Measurements from ENCODE around the gene PPP1R18. TPM values are rescaled to one million over a fixed set of nuclear protein-coding genes. Genes with fewer than 3 reads are reported as not detected.
A peak's percentile ranks its signal among the peaks of the same experiment; 100 is the strongest.
"Not testable (repeated sequence)": the region's sequence is repeated elsewhere in the genome, so short reads cannot be mapped to it uniquely, and the experiment has no call there.

The PPP1R18 gene
- total RNA-seq, 4 donors from 2014 or later = 14.2 to 35.1 (median 15.2) TPM

DNA sequence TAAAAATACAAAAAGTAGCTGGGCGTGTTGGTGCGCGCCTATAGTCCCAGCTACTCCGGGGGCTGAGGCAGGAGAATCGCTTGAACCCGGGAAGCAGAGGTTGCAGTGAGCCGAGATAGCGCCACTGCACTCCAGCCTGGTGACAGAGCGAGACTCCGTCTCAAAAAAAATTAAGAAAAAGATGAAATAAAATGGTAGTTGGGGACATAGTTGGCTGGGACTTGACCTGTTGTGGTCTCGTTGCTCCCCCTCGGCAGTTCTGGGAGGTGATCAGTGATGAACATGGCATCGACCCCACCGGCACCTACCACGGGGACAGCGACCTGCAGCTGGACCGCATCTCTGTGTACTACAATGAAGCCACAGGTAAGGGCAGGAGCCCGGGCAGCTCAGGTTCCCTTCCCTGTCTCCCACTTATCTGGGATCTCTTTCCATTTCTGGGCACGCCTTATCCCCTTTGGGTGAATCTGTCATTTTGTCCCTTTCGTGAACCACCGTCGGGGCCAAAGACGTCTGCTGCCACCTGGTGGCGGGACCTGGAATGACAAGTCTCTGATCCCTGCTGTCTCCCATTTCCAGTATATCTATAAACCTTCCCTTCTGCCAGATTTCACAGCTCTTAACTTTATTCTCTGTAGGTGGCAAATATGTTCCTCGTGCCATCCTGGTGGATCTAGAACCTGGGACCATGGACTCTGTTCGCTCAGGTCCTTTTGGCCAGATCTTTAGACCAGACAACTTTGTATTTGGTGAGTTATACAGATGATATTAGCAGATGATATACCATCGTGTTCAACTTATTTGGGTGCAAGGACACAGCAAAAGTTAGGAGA is 36.1 kb upstream of the PPP1R18 start:
- WGBS, 2 donors = 18 to 23% methylated on average over 27 of the region's 27 CpGs
- peaks cover 16 to 37% of the 10 kb centered on the region in 2 donors for H3K4me1 ChIP-seq
- intact Hi-C loops (cut with DNase I) = loop anchor here (2.0 kb wide), 1 partner anchor 44 kb away; no protein-coding TSS in a partner anchor
- peaks cover 36 to 37% of the 10 kb centered on the region in 2 donors for H3K36me3 ChIP-seq
- peak; percentile 76 to 79 for DNase-seq
- no peaks in the 10 kb centered on the region for H3K27me3 ChIP-seq
- no peaks in the 10 kb centered on the region for H3K9me3 ChIP-seq
- H3K4me3 ChIP-seq (replicated peaks in 1 of 3) = peak overlapping the region in 2 of 3 donors; percentile 8 to 87
- H3K27ac ChIP-seq = peak overlapping the region in 2 of 3 donors; percentile 85 to 96
- TF ChIP-seq CTCF (IDR thresholded peaks at IDR 0.05) (peak; percentile 92 to 99 (median 96)), POLR2A (IDR thresholded peaks at IDR 0.05) (no peak)

- not testable (repeated sequence) for H3K27me3 ChIP-seq, H3K9me3 ChIP-seq
- Histone ChIP-seq H3K4me1 (peaks cover 16 to 37% of the 10 kb centered on the region in 2 donors), H3K27ac (peak overlapping the region; percentile 34 to 96 (median 85)), H3K36me3 (peaks cover 32 to 34% of the 10 kb centered on the region in 2 donors), H3K4me3 (replicated peaks in 1 of 3) (peak overlapping the region in 2 of 3 donors; percentile 8 to 87)
- DNase-seq = peak in 1 of 2 donors; percentile 19
- 24 to 25% methylated on average over 10 of the region's 10 CpGs for WGBS, 2 donors
- intact Hi-C loops (cut with DNase I) = loop anchor here (2.0 kb wide), 1 partner anchor 43 kb away; no protein-coding TSS in a partner anchor
These were observed 35.5 kb upstream of the PPP1R18 start for GRCh38 chr6:30722025-30722279.

GRCh38 chr6:30721198-30722024 is 35.0 kb upstream of the PPP1R18 start:
- Histone ChIP-seq H3K27ac (peak overlapping the region; percentile 89 to 96 (median 95)), H3K36me3 (peaks cover 32 to 34% of the 10 kb centered on the region in 2 donors), H3K4me3 (replicated peaks in 1 of 3) (peak overlapping the region; percentile 27 to 87 (median 62)), H3K9me3 (no peaks in the 10 kb centered on the region), H3K27me3 (no peaks in the 10 kb centered on the region), H3K4me1 (peaks cover 19 to 41% of the 10 kb centered on the region in 2 donors)
- 3 to 6% methylated on average over 22 to 33 of the region's 71 CpGs for WGBS, 2 donors
- peak; percentile 92 to 93 for DNase-seq
- intact Hi-C loops (cut with DNase I) = loop anchor here (2.0 kb wide), 1 partner anchor 43 kb away; no protein-coding TSS in a partner anchor
- TF ChIP-seq POLR2A (IDR thresholded peaks at IDR 0.05) = peak in 1 of 2 donors; percentile 68
- peak in 3 of 6 experiments; percentile 50 to 58 (median 56) for TF ChIP-seq CTCF (IDR thresholded peaks at IDR 0.05)

DNA sequence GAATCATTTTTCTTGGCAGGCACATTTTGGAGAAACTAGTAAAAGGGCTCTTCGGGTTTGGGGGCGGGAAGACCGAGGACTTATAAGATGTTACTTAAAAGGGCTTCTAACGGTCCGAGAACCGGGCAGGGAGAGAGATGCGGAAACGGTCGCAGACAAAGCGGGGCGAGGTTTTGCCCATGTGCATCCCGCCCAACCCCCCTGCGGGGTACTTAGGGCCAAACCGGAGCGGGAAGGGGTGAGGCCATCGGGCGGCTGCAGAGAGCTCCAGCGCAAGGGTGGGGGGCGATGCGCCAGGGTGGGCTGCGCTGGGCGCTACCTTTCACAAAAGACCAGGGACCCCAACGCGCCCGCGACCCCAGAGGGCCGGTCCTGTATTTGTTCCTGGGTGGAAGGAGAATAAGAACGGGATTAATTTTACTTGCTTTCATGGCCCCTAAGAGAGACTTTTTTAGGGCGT is 34.3 kb upstream of the PPP1R18 start:
- Histone ChIP-seq H3K36me3 (peaks cover 31 to 32% of the 10 kb centered on the region in 2 donors), H3K27me3 (no peaks in the 10 kb centered on the region), H3K4me1 (peaks cover 23 to 48% of the 10 kb centered on the region in 2 donors), H3K27ac (peak overlapping the region; percentile 89 to 96 (median 95)), H3K4me3 (replicated peaks in 1 of 3) (peak overlapping the region; percentile 27 to 87 (median 62)), H3K9me3 (no peaks in the 10 kb centered on the region)
- DNase-seq = peak; percentile 81 to 83
- WGBS, 2 donors = 0% methylated on average over 22 to 29 of the region's 29 CpGs
- intact Hi-C loops (cut with DNase I) = no loop called here
- TF ChIP-seq CTCF (IDR thresholded peaks at IDR 0.05) (no peak), POLR2A (IDR thresholded peaks at IDR 0.05) (no peak)

Data from thyroid gland (tissue), 4 donors.